GM12874 (cell line): ENCODE measurements around the gene CDK11A.

Experiments used
- CTCF ChIP-seq: IDR thresholded peaks from 2 replicates; pipeline ENCODE4 v1.5.1; 2011; ENCODE audit warnings: low read depth, mild to moderate bottlenecking, control low read depth, low read length, moderate library complexity; ENCODE audit not compliant: insufficient read depth

CDK11A gene

GRCh38 chr1:1724035-1724864 lies at the start of gene CDK11A:
Gene CDK11A, minus strand, starts transcription at chr1:1724357. Its CDS starts 1,539 bp downstream, at chr1:1722818.
- 0 out of 2 replicates have a peak, but pooled peaks have one; percentile 14 for TF ChIP-seq CTCF

GRCh38 chr1:1773874-1774273 lies 49.7 kb upstream of the CDK11A start:
- no peak for TF ChIP-seq CTCF

GRCh38 chr1:1771096-1771495 lies 46.9 kb upstream of the CDK11A start:
- TF ChIP-seq CTCF, result no peak

- TF ChIP-seq CTCF, result no peak
Measured at GRCh38 chr1:1770102-1770501, 45.9 kb upstream of the CDK11A start.

GRCh38 chr1:1768249-1768992 lies 44.3 kb upstream of the CDK11A start:
- TF ChIP-seq CTCF, result no peak

- TF ChIP-seq CTCF, result no peak
Measured at GRCh38 chr1:1764876-1765470, 40.8 kb upstream of the CDK11A start.

GRCh38 chr1:1763657-1764621 lies 39.8 kb upstream of the CDK11A start:
- TF ChIP-seq CTCF, result no peak
